Endothelial cell of umbilical vein (primary cell): ENCODE measurements around the gene PCDH9. TPM values are rescaled to one million over a fixed set of nuclear protein-coding genes. Genes with fewer than 3 reads are reported as not detected.

Experiments
- BruUV-seq: library from RNA; stranded (reverse); fragments of 400-500 nt; replicated peaks from 2 replicates; lab custom pipeline; 2021; lab: Mats Ljungman, UMichigan
- CTCF ChIA-PET: fragments of 300-600, 350-600 bp; sonication (Branson Sonifier 250); formaldehyde crosslinking; loops from one replicate; lab custom pipeline; 2021; ENCODE audit warnings: antibody characterized with exemption, inconsistent platforms; lab: Charles Lee
- POLR2A ChIA-PET: fragments of 300-600, 350-600 bp; sonication (Branson Sonifier 250); formaldehyde crosslinking; loops from one replicate; lab custom pipeline; 2021; ENCODE audit warnings: antibody characterized with exemption, inconsistent platforms; lab: Charles Lee
- DNase-seq: peaks from one replicate; pipeline ENCODE4 v3.0.0-alpha.2; 2011; ENCODE audit warnings: low read depth, low spot score
- FAIRE-seq: peaks from 2 replicates; lab custom pipeline; 2011; peaks lifted over from hg19 to GRCh38; lab: Jason Lieb, UNC
- H2AFZ ChIP-seq: 2 replicates; pipeline ENCODE4 v1.6.0; 2012; ENCODE audit warnings: low read depth, low read length, control low read depth, inconsistent platforms
- H3K27ac ChIP-seq: 2 replicates; pipeline ENCODE4 v1.5.1; 2011; ENCODE audit warnings: low read depth, mild to moderate bottlenecking, control low read depth, low read length, moderate library complexity; ENCODE audit not compliant: insufficient read depth
- H3K27me3 ChIP-seq, 2 experiments: 2 replicates each; pipeline versions ENCODE4 v1.6.0 to v1.6.1; 2011; ENCODE audit warnings: low read length in 2 of 2, mixed read lengths in 1 of 2; ENCODE audit not compliant: control insufficient read depth in 2 of 2, insufficient read depth in 2 of 2
- H3K36me3 ChIP-seq, 2 experiments: 2 replicates in 1 of 2; 3 replicates in 1 of 2; pipeline ENCODE4 v1.5.1; 2011; ENCODE audit warnings: low read length in 2 of 2, mild to moderate bottlenecking in 1 of 2, moderate library complexity in 1 of 2; ENCODE audit not compliant: control insufficient read depth in 2 of 2, insufficient read depth in 2 of 2; ENCODE audit errors: extremely low read depth in 1 of 2
- H3K4me1 ChIP-seq: 3 replicates; pipeline ENCODE4 v1.5.1; 2011; ENCODE audit warnings: mild to moderate bottlenecking, low read length; ENCODE audit not compliant: control insufficient read depth, insufficient read depth; ENCODE audit errors: extremely low read depth
- H3K4me2 ChIP-seq: 2 replicates; pipeline ENCODE4 v1.6.1; 2011; ENCODE audit warnings: low read length, control low read depth, mixed read lengths; ENCODE audit not compliant: insufficient read depth
- H3K4me3 ChIP-seq, 3 experiments: fragments of 200-600 bp in 1 of 3; sonication (generic), shearing (Covaris generic) in 1 of 3; replicated peaks in 1 of 3; 2 replicates each; pipeline ENCODE4 v1.5.1; 2011 to 2016; ENCODE audit warnings: control low read depth in 3 of 3, low read length in 3 of 3, mild to moderate bottlenecking in 2 of 3, inconsistent platforms in 1 of 3, low read depth in 1 of 3, moderate library complexity in 1 of 3; ENCODE audit not compliant: insufficient read depth in 1 of 3
- H3K79me2 ChIP-seq: 2 replicates; pipeline ENCODE4 v1.6.0; 2012; ENCODE audit warnings: low read length, inconsistent platforms; ENCODE audit not compliant: control insufficient read depth, insufficient read depth
- H3K9ac ChIP-seq: replicated peaks from 2 replicates; pipeline ENCODE3; 2011; ENCODE audit warnings: low read length, control low read depth; ENCODE audit not compliant: insufficient read depth; ENCODE audit errors: extremely low read depth
- H3K9me1 ChIP-seq: replicated peaks from 3 replicates; pipeline ENCODE4 v1.6.0; 2011; ENCODE audit warnings: mild to moderate bottlenecking, low read length; ENCODE audit not compliant: control insufficient read depth, insufficient read depth; ENCODE audit errors: extremely low read depth
- H3K9me3 ChIP-seq: replicated peaks from 2 replicates; pipeline ENCODE4 v1.5.1; 2012; ENCODE audit warnings: low read length, inconsistent platforms; ENCODE audit not compliant: control insufficient read depth, insufficient read depth
- H4K20me1 ChIP-seq: replicated peaks from 2 replicates; pipeline ENCODE3; 2011; ENCODE audit warnings: mild to moderate bottlenecking, low read length; ENCODE audit not compliant: control insufficient read depth, insufficient read depth; ENCODE audit errors: extremely low read depth
- EZH2 ChIP-seq: IDR thresholded peaks from 2 replicates; pipeline ENCODE4 v1.6.1; 2012; ENCODE audit warnings: borderline replicate concordance, low read depth, mild to moderate bottlenecking, moderate library complexity, low read length, inconsistent platforms; ENCODE audit not compliant: severe bottlenecking
- FOS ChIP-seq: IDR thresholded peaks from 2 replicates; pipeline ENCODE4 v1.6.1; 2011; ENCODE audit warnings: mild to moderate bottlenecking, low read length, moderate library complexity, borderline replicate concordance; ENCODE audit not compliant: insufficient read depth
- GATA2 ChIP-seq: IDR thresholded peaks from 2 replicates; pipeline ENCODE4 v1.7.0; 2011; ENCODE audit warnings: low read depth, mild to moderate bottlenecking, moderate library complexity, mixed read lengths, low read length; ENCODE audit not compliant: insufficient read length, insufficient read depth
- JUN ChIP-seq: IDR thresholded peaks from 2 replicates; pipeline ENCODE4 v1.6.1; 2011; ENCODE audit warnings: borderline replicate concordance, low read depth; ENCODE audit not compliant: insufficient read length, insufficient read depth
- MYC ChIP-seq: IDR thresholded peaks from one replicate; pipeline ENCODE4 v1.6.1; 2011; ENCODE audit warnings: mild to moderate bottlenecking, low read depth, low read length
- POLR2A ChIP-seq: IDR thresholded peaks from 2 replicates; pipeline ENCODE4 v1.6.1; 2012; ENCODE audit warnings: low read depth, mild to moderate bottlenecking, control low read depth, low read length
- POLR2AphosphoS5 ChIP-seq: IDR thresholded peaks from 2 replicates; pipeline ENCODE4 v1.6.1; 2012; ENCODE audit warnings: low read depth, mild to moderate bottlenecking, control low read depth, low read length, moderate library complexity; ENCODE audit not compliant: insufficient read depth
- dilution Hi-C: fragments of 300-500 bp; cut with MboI; formaldehyde crosslinking; loops from one replicate; pipeline ENCODE4 v1.15.0; 2019; ENCODE audit warnings: low sequenced_read_pairs; ENCODE audit not compliant: extremely low pct_ligation_motif_present
- intact Hi-C: fragments of 100-400 bp; cut with micrococcal nuclease; formaldehyde crosslinking; loops from one replicate; pipeline ENCODE4 v1.10.0; 2022
- polyA plus RNA-seq, 4 experiments: library from polyadenylated mRNA; depleted of rRNA in 3 of 4; stranded (reverse) in 3 of 4; unstranded in 1 of 4; fragments of >200 nt; gene quantifications; 2 replicates each; pipeline versions ENCODE4 v1.2.1 to v1.2.3, GENCODE V29; 2011 to 2012; ENCODE audit warnings: missing spikeins in 1 of 4
- total RNA-seq: library from RNA; stranded (reverse); gene quantifications from 2 replicates; pipeline ENCODE4 v1.2.3, GENCODE V29; 2021
- TF ChIP-seq, protein P1 (sequence below), 2 donors: IDR thresholded peaks; 1 replicate in 1 of 2; 2 replicates in 1 of 2; pipeline ENCODE4 v1.5.1; 2011; ENCODE audit warnings: low read length in 2 of 2, mild to moderate bottlenecking in 2 of 2, moderate library complexity in 2 of 2, control low read depth in 1 of 2, inconsistent platforms in 1 of 2, low read depth in 1 of 2; ENCODE audit not compliant: insufficient read depth in 1 of 2; ENCODE audit errors: extremely low read depth in 1 of 2
- TF ChIP-seq, protein P2 (sequence below): IDR thresholded peaks from 2 replicates; pipeline ENCODE4 v1.6.1; 2011; ENCODE audit not compliant: insufficient read depth, insufficient read length

Gene PCDH9
- total and polyA plus RNA-seq, 2 donors (not counting 3 experiments of a cell fraction or from before 2014, with no cell fraction given) = 1.1 to 5.2 TPM

DNA sequence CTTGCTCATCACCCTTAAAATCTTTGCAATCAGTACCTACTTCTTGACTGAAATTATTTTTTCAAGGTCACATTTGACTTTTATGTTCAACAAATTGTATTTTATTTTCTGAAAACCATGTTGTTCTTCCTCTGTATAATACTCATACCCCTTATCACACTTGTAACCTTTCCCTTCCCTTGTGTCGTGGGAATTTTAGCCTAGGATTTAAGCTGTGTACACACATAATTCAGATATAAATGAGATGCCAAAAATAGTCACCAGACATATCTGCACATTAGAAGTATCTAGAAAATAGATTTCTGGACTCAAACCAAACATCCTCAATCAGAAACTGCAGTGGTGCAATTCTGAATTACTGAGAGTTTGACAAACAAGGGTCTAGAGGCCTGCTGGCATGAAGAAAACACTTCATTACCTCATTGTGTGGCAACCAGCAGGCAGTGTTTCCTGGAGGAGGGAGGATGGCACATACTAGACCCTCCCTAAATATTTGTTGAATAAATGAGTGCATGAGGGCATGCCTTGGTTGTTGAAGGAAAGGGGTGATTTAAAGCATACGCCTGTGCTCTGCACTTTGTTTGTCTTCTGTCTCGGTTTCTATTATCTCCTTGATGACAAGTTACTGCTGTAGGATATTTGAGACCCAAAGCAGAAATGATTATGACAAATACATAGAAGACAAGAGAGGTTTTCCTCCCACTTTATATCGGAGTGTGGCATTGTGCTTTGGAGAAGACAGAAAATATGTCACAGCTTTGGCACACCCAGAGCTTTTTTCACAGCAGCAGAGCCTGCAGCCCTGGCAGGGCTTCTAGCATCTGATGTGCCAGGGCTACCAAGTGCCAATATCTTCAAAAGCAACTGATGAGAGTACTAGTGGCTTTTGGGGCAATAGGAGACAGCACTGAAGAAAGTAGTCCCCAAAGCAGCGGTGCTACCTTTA, 881.1 kb downstream of the PCDH9 start:
- Histone ChIP-seq H4K20me1 (no peaks in the 10 kb centered on the region), H3K4me3 (no peak overlapping the region), H3K9me3 (no peaks in the 10 kb centered on the region), H3K27me3 (no peaks in the 10 kb centered on the region), H3K27ac (no peak overlapping the region), H3K4me2 (no peak overlapping the region), H3K36me3 (no peaks in the 10 kb centered on the region), H3K4me1 (no peaks in the 10 kb centered on the region), H3K79me2 (no peaks in the 10 kb centered on the region), H3K9ac (no peak overlapping the region), H3K9me1 (no peaks in the 10 kb centered on the region), H2AFZ (no peak overlapping the region)
- ChIA-PET CTCF (interaction anchor here (0.6 to 0.7 kb wide), 2 partner anchors 64 to 645 kb away, joined by 3 read pairs; no protein-coding TSS in a partner anchor), POLR2A (no interaction called here)
- FAIRE-seq (no peak), DNase-seq (peak; percentile 7)
- TF ChIP-seq JUN = no peak
- TF ChIP-seq FOS = no peak
- no peak for TF ChIP-seq MYC
- no peak for TF ChIP-seq EZH2
- TF ChIP-seq, protein P1, sequence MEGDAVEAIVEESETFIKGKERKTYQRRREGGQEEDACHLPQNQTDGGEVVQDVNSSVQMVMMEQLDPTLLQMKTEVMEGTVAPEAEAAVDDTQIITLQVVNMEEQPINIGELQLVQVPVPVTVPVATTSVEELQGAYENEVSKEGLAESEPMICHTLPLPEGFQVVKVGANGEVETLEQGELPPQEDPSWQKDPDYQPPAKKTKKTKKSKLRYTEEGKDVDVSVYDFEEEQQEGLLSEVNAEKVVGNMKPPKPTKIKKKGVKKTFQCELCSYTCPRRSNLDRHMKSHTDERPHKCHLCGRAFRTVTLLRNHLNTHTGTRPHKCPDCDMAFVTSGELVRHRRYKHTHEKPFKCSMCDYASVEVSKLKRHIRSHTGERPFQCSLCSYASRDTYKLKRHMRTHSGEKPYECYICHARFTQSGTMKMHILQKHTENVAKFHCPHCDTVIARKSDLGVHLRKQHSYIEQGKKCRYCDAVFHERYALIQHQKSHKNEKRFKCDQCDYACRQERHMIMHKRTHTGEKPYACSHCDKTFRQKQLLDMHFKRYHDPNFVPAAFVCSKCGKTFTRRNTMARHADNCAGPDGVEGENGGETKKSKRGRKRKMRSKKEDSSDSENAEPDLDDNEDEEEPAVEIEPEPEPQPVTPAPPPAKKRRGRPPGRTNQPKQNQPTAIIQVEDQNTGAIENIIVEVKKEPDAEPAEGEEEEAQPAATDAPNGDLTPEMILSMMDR (IDR thresholded peaks at IDR 0.05; ENCODE audit: extremely low read depth in 1 of 2, insufficient read depth in 1 of 2, low read depth in 1 of 2, low read length in 2 of 2) = no peak
- TF ChIP-seq, protein P2, sequence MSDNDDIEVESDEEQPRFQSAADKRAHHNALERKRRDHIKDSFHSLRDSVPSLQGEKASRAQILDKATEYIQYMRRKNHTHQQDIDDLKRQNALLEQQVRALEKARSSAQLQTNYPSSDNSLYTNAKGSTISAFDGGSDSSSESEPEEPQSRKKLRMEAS = no peak
- no peak for TF ChIP-seq POLR2AphosphoS5
- no peak for TF ChIP-seq GATA2
- no peak for TF ChIP-seq POLR2A
- intact Hi-C loops (no loop called here), dilution Hi-C loops (no loop called here)
- no TSS peak for BruUV-seq
